ENCODE data around the gene RPS27. TPM values are rescaled to one million over a fixed set of nuclear protein-coding genes. Genes with fewer than 3 reads are reported as not detected.
"Not testable (repeated sequence)": the region's sequence is repeated elsewhere in the genome, so short reads cannot be mapped to it uniquely, and the experiment has no call there.

RPS27 gene
- total RNA-seq, 1 experiment from 2014 or later: 2,544 TPM

DNA sequence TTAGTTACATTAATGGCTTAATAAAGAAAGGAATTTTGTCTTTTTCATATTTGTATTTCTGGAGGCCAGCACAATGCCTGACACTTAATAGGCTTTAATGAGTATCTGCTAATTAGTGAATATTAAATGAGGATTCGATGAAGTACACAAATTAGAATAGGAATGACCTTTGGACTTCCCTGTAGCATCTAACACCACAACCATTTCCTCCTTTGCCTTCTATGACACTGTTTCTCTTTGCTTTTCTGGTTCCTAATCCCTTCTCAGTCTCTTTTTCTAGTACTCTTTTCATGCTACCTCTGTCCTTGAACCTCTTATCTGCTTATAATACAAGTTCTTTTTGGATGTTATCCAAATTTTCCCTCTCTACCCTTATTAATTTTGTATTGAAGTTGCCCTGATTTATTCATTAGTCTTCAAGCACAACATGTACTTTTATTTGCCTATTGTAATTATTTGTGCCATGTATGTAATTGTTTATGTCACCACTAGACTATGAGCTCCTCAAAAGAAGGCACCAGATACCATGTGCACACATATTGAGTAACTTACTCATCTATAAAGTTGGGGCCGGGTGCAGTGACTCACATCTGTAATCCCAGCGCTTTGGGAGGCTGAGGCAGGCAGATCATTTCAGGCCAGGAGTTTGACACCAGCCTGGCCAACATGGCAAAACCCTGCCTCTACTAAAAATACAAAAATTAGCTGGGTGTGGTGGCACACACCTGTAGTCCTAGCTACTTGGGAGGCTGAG lies 23.8 kb downstream of the RPS27 start:
- POLR2A ChIA-PET (ENCODE audit: unreplicated experiment): no interaction called here
- no peaks in the 10 kb centered on the region for H3K9me2 ChIP-seq (replicated peaks; ENCODE audit: low read length)
- H4K20me1 ChIP-seq (ENCODE audit: low read length): no peaks in the 10 kb centered on the region
- H2AFZ ChIP-seq (ENCODE audit: low read length): no peak overlapping the region
- H3K27me3 ChIP-seq (ENCODE audit: low read length): no peaks in the 10 kb centered on the region
- no peaks in the 10 kb centered on the region for H3F3A ChIP-seq (ENCODE audit: low read length, unreplicated experiment)
- H3K79me2 ChIP-seq (ENCODE audit: low read length): no peaks in the 10 kb centered on the region
- no peak overlapping the region for H3K4me2 ChIP-seq (ENCODE audit: low read length)
- TF ChIP-seq, protein P1, sequence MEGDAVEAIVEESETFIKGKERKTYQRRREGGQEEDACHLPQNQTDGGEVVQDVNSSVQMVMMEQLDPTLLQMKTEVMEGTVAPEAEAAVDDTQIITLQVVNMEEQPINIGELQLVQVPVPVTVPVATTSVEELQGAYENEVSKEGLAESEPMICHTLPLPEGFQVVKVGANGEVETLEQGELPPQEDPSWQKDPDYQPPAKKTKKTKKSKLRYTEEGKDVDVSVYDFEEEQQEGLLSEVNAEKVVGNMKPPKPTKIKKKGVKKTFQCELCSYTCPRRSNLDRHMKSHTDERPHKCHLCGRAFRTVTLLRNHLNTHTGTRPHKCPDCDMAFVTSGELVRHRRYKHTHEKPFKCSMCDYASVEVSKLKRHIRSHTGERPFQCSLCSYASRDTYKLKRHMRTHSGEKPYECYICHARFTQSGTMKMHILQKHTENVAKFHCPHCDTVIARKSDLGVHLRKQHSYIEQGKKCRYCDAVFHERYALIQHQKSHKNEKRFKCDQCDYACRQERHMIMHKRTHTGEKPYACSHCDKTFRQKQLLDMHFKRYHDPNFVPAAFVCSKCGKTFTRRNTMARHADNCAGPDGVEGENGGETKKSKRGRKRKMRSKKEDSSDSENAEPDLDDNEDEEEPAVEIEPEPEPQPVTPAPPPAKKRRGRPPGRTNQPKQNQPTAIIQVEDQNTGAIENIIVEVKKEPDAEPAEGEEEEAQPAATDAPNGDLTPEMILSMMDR (conservative IDR thresholded peaks at IDR 0.05; ENCODE audit: low read depth, low read length): no peak; the same call in 1 of the 2 replicates
- H3K9ac ChIP-seq (ENCODE audit: low read length): no peak overlapping the region
- no peaks in the 10 kb centered on the region for H3K9me3 ChIP-seq (ENCODE audit: low read length)
- 0 out of 2 replicates have a peak, but pooled peaks cover 6% of the 10 kb centered on the region for H3K4me1 ChIP-seq (ENCODE audit: insufficient read depth, low read length)
- intact Hi-C loops (cut with micrococcal nuclease): no loop called here
- H3K36me3 ChIP-seq (ENCODE audit: low read depth, low read length): no peaks in the 10 kb centered on the region
- no TSS peak for BruUV-seq (replicated peaks)
- DNase-seq (peak; percentile 62), ATAC-seq (peak; percentile 69)
- no peak overlapping the region for H3K27ac ChIP-seq (ENCODE audit: low read length)
- H3K4me3 ChIP-seq (ENCODE audit: low read length): no peak overlapping the region
- CTCF ChIA-PET: interaction anchor here (0.6 kb wide), 1 partner anchor 821 kb away, joined by 4 read pairs; no protein-coding TSS in a partner anchor

DNA sequence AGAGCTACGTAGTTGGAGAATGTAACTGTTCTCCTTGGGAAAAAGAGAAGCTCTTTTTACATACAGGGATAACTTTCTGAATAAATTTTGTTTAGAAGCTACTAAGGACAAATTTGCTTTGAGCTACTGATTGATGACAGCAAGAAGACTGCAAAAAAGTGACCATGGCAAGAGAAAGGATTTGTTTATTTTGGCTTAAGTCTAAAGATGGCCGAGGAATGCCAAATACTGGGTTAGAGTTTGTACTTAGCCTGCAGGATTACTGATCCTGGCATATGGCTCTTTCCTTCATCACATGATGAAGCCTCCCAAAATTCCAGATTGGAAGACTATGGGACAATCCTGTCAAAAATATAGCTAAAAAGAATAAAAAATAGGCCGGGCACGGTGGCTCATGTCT lies 28.7 kb downstream of the RPS27 start:
- no peaks in the 10 kb centered on the region for H3F3A ChIP-seq (ENCODE audit: low read length, unreplicated experiment)

DNA sequence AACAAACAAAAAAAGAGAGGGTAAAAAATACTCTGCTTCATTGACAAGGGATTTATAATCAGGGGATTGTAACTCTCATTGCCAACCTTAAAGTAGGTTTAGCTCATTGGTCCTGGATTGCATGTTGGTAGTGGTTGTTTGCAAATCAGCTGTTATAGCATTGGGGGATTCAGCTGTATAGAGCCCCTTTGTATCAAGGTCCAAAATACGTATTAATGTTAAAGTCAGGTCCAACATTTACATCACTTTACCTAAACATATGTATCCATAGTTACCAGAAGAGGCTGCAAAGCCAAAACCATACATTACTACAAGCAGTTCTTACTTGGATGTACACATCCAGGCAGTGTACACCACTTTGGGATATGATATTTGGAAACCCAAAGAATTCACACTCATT lies 29.4 kb downstream of the RPS27 start:
- Histone ChIP-seq H3K4me3 (ENCODE audit: low read length) (no peak overlapping the region), H3K4me1 (ENCODE audit: insufficient read depth, low read length) (no peaks in the 10 kb centered on the region), H3F3A (ENCODE audit: low read length, unreplicated experiment) (no peaks in the 10 kb centered on the region), H3K9me2 (replicated peaks; ENCODE audit: low read length) (no peaks in the 10 kb centered on the region), H2AFZ (ENCODE audit: low read length) (no peak overlapping the region), H3K27ac (ENCODE audit: low read length) (no peak overlapping the region), H3K27me3 (ENCODE audit: low read length) (no peaks in the 10 kb centered on the region), H3K9ac (ENCODE audit: low read length) (no peak overlapping the region), H4K20me1 (ENCODE audit: low read length) (no peaks in the 10 kb centered on the region), H3K4me2 (ENCODE audit: low read length) (no peak overlapping the region), H3K9me3 (ENCODE audit: low read length) (no peaks in the 10 kb centered on the region), H3K79me2 (ENCODE audit: low read length) (no peaks in the 10 kb centered on the region), H3K36me3 (ENCODE audit: low read depth, low read length) (no peaks in the 10 kb centered on the region)
- CTCF ChIA-PET: no interaction called here
- POLR2A ChIA-PET (ENCODE audit: unreplicated experiment): no interaction called here
- BruUV-seq (replicated peaks): no TSS peak
- intact Hi-C loops (cut with micrococcal nuclease): no loop called here
- DNase-seq (no peak), ATAC-seq (no peak)
- no peak for TF ChIP-seq EZH2phosphoT487 (IDR thresholded peaks at IDR 0.05; ENCODE audit: borderline replicate concordance, low read length)
- TF ChIP-seq, protein P1 (conservative IDR thresholded peaks at IDR 0.05; ENCODE audit: low read depth, low read length): no peak
- TF ChIP-seq EZH2 (IDR thresholded peaks at IDR 0.05; ENCODE audit: low read length, unreplicated experiment): no peak

More for the DNA sequence above, 28.7 kb downstream of the RPS27 start:
- no peaks in the 10 kb centered on the region for H3K9me3 ChIP-seq (ENCODE audit: low read length)
- no peaks in the 10 kb centered on the region for H3K27me3 ChIP-seq (ENCODE audit: low read length)
- TF ChIP-seq EZH2phosphoT487 (IDR thresholded peaks at IDR 0.05; ENCODE audit: borderline replicate concordance, low read length): no peak
- no peak for TF ChIP-seq EZH2 (IDR thresholded peaks at IDR 0.05; ENCODE audit: low read length, unreplicated experiment)
- TF ChIP-seq, protein P1 (conservative IDR thresholded peaks at IDR 0.05; ENCODE audit: low read depth, low read length): no peak
- no peak overlapping the region for H3K4me2 ChIP-seq (ENCODE audit: low read length)
- no peaks in the 10 kb centered on the region for H3K9me2 ChIP-seq (replicated peaks; ENCODE audit: low read length)
- intact Hi-C loops (cut with micrococcal nuclease): no loop called here
- no peak overlapping the region for H2AFZ ChIP-seq (ENCODE audit: low read length)
- H3K4me1 ChIP-seq (ENCODE audit: insufficient read depth, low read length): 0 out of 2 replicates have a peak, but pooled peaks cover 3% of the 10 kb centered on the region
- no peak overlapping the region for H3K27ac ChIP-seq (ENCODE audit: low read length)
- ChIA-PET POLR2A (ENCODE audit: unreplicated experiment) (no interaction called here), CTCF (no interaction called here)
- BruUV-seq (replicated peaks): no TSS peak
- ATAC-seq (no peak), DNase-seq (no peak)
- H3K9ac ChIP-seq (ENCODE audit: low read length): no peak overlapping the region
- H3K36me3 ChIP-seq (ENCODE audit: low read depth, low read length): no peaks in the 10 kb centered on the region
- no peaks in the 10 kb centered on the region for H3K79me2 ChIP-seq (ENCODE audit: low read length)
- H4K20me1 ChIP-seq (ENCODE audit: low read length): no peaks in the 10 kb centered on the region
- H3K4me3 ChIP-seq (ENCODE audit: low read length): no peak overlapping the region

DNA sequence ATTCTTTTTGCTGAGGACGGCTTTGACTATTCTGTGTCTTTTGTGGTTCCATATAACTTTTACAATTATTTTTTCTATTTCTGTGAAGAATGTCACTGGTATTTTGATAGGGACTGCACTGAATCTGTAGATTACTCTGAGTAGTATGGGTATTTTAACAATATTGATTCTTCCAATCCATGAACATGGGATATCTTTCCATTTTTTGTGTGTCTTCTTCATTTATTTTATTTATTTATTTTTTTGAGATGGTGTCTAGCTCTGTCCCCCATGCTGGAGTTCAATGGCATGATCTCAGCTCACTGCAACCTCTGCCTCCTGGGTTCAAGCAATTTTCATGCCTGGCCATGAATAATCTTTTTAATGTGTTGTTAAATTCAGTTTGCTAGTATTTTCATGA lies 43.1 kb downstream of the RPS27 start:
- H3K27me3 ChIP-seq (ENCODE audit: low read length); CTCF ChIA-PET; H3K4me2 ChIP-seq (ENCODE audit: low read length); H3F3A ChIP-seq (ENCODE audit: low read length, unreplicated experiment); H3K36me3 ChIP-seq (ENCODE audit: low read depth, low read length); H2AFZ ChIP-seq (ENCODE audit: low read length); H3K9ac ChIP-seq (ENCODE audit: low read length); H3K4me1 ChIP-seq (ENCODE audit: insufficient read depth, low read length); ATAC-seq; H3K27ac ChIP-seq (ENCODE audit: low read length); H3K79me2 ChIP-seq (ENCODE audit: low read length); BruUV-seq (replicated peaks); H3K9me2 ChIP-seq (replicated peaks; ENCODE audit: low read length); intact Hi-C loops (cut with micrococcal nuclease); H3K4me3 ChIP-seq (ENCODE audit: low read length); POLR2A ChIA-PET (ENCODE audit: unreplicated experiment); DNase-seq; H4K20me1 ChIP-seq (ENCODE audit: low read length): not testable (repeated sequence)
- peaks cover 12% of the 10 kb centered on the region for H3K9me3 ChIP-seq (ENCODE audit: low read length)
